HG02623 (cell line): ENCODE data around the gene GTPBP6.
"Not testable (repeated sequence)": the region's sequence is repeated elsewhere in the genome, so short reads cannot be mapped to it uniquely, and the experiment has no call there.

Source experiments
- ATAC-seq: cut with Tn5 transposase; IDR thresholded peaks from one replicate; pipeline ENCODE4 v1.9.1; 2021; ENCODE audit warnings: moderate library complexity; ENCODE audit not compliant: unreplicated experiment

GTPBP6 gene

GRCh38 chrX:267771-268261 is 50.8 kb downstream of the GTPBP6 start:
- no peak for ATAC-seq

- ATAC-seq: no peak
These were observed 53.1 kb downstream of the GTPBP6 start for GRCh38 chrX:265502-265901.

- no peak for ATAC-seq
These were observed 53.8 kb downstream of the GTPBP6 start for GRCh38 chrX:264634-265455.

- not testable (repeated sequence) for ATAC-seq
These were observed 54.6 kb downstream of the GTPBP6 start for GRCh38 chrX:264006-264405.

DNA sequence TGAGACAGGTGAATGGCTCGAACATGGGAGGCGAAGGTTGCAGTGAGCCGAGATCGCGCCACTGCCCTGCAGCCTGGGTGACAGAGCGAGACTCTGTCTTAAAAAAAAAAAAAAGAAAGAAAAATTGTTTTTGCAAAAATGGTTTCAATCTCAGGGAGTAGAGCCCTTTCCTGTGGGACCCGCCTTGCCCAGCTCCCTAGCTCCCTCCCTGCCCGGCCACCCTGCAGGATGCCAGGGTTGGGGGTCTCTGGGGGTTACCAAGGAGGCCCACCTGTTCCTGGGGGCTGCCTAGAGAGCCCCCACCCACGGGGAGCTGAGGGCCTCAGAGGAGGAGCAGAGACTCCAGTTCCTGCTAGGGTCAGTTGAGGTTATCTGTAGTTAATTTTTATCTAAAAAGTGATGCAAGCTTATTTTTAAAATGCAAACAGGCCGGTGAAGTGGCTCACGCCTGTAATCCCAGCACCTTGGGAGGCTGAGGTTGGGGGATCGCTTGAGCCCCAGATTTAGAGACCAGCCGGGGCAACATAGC is 56.2 kb downstream of the GTPBP6 start:
- no peak for ATAC-seq

- no peak for ATAC-seq
These were observed 56.7 kb downstream of the GTPBP6 start for GRCh38 chrX:261919-262352.

DNA sequence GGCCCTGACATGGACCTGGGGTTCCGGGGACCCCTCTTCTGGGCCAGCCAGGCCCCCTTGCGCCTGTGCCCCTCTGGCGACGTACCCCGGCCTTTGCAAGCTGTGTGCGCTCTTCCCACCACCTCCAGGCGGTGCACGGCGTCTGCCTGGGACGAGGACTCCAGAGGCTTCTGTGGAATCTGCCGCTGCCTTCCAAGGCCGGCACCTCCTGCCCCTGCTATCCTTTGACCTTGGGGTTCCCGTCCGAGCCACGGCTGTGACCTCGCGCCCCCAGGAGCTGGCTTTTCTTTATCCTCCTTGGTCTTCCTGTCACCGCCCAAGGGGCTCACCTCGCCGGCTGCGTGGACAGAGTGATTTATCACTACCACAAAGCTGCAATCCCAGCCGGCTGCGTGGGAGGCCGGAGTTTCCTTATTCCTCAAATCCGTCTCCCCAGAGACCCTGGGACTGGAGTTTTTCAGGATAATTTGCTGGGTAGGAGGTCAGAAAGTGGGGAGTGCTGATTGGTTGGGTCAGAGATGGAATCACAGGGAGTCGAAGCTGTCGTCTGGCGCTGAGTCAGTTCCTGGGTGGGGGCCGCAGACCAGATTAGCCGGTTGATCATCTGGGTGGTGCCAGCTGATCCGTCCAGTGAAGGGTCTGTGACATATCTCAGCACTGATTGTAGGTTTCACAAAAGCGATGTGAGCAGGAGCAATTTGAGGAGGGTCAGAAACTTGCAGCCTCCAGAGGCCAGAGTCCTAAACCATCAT is 57.3 kb downstream of the GTPBP6 start:
- ATAC-seq: no peak

GRCh38 chrX:259692-260355 is 58.8 kb downstream of the GTPBP6 start:
- no peak for ATAC-seq

- no peak for ATAC-seq
These were observed 60.1 kb downstream of the GTPBP6 start for GRCh38 chrX:258291-259040.

- no peak for ATAC-seq
These were observed 60.8 kb downstream of the GTPBP6 start for GRCh38 chrX:257681-258289.

DNA sequence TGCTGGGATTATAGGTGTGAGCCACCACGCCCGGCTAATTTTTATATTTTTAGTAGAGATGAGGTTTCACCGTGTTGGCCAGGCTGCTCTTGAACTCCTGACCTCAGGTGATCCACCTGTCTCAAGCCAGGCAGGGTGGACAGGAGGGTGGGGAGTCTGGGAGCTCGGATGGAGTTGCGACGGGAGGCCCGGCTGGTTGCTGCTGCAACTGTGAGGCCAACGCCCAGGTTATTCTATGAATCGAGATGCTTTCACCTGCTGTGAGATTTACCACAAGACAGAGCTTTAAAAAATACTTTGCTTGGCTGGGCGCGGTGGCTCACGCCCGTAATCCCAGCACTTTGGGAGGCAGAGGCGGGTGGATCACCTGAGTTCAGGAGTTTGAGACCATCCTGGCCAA is 61.5 kb downstream of the GTPBP6 start:
- not testable (repeated sequence) for ATAC-seq

GRCh38 chrX:255923-256331 is 62.7 kb downstream of the GTPBP6 start:
- no peak for ATAC-seq
